GM12892 (cell line): ENCODE results near the gene HNRNPUL2.

Experiments used
- POLR2A ChIP-seq: IDR thresholded peaks from 2 replicates; pipeline ENCODE4 v1.6.1; 2011; ENCODE audit warnings: low read depth, low read length, control low read depth
- POLR2AphosphoS5 ChIP-seq: IDR thresholded peaks from 2 replicates; pipeline ENCODE4 v1.6.1; 2011; ENCODE audit warnings: low read depth, low read length, control low read depth
- TAF1 ChIP-seq: IDR thresholded peaks from 2 replicates; pipeline ENCODE4 v1.6.1; 2011; ENCODE audit warnings: low read depth, mild to moderate bottlenecking, control low read depth, low read length, borderline replicate concordance

- TF ChIP-seq POLR2A (no peak), TAF1 (no peak), POLR2AphosphoS5 (no peak)
Observed at GRCh38 chr11:62708793-62709192, 18.5 kb downstream of the HNRNPUL2 start.
